Panc1 (cell line): ENCODE data around the gene FUT8. TPM values are rescaled to one million over a fixed set of nuclear protein-coding genes. Genes with fewer than 3 reads are reported as not detected.

ENCODE experiments used
- ATAC-seq: fragments of 200-7000 bp; cut with Tn5 transposase; 2 replicates; pipeline ENCODE4 v1.9.1; 2020; ENCODE audit warnings: mild to moderate bottlenecking, moderate library complexity
- BruUV-seq: library from RNA; stranded (reverse); fragments of 400-500 nt; replicated peaks from 2 replicates; lab custom pipeline; 2021; lab: Mats Ljungman, UMichigan
- CTCF ChIA-PET: fragments of 300-600 bp; sonication (Branson Sonifier 250); formaldehyde crosslinking; loops from one replicate; lab custom pipeline; 2022; ENCODE audit warnings: antibody characterized with exemption; lab: Charles Lee
- POLR2A ChIA-PET: fragments of 300-600 bp; sonication (Branson Sonifier 250); formaldehyde crosslinking; loops from one replicate; lab custom pipeline; 2022; ENCODE audit warnings: antibody characterized with exemption; lab: Charles Lee
- DNase-seq: peaks from one replicate; pipeline ENCODE4 v3.0.0-alpha.2; 2010; ENCODE audit warnings: low read depth, low spot score
- H3K27ac ChIP-seq: 2 replicates; pipeline ENCODE4 v1.5.1; 2011; ENCODE audit warnings: mild to moderate bottlenecking, low read length, inconsistent platforms
- H3K27me3 ChIP-seq: fragments of 200-500 bp; sonication (Bioruptor generic); 2 replicates; pipeline ENCODE4 v1.6.0; 2014; ENCODE audit warnings: low read length, inconsistent platforms; ENCODE audit not compliant: control insufficient read depth, insufficient read depth
- H3K36me3 ChIP-seq: fragments of 200-500 bp; sonication (Bioruptor generic); 2 replicates; pipeline ENCODE4 v1.5.1; 2014; ENCODE audit warnings: inconsistent platforms, mild to moderate bottlenecking, low read length, moderate library complexity; ENCODE audit not compliant: control insufficient read depth, insufficient read depth
- H3K4me1 ChIP-seq: 2 replicates; pipeline ENCODE4 v1.5.1; 2011; ENCODE audit warnings: inconsistent platforms, mild to moderate bottlenecking, low read length, moderate library complexity; ENCODE audit not compliant: control insufficient read depth, insufficient read depth
- H3K4me3 ChIP-seq, 2 experiments: 2 replicates each; pipeline ENCODE4 v1.5.1; 2011 to 2012; ENCODE audit warnings: low read depth in 2 of 2, low read length in 2 of 2, mild to moderate bottlenecking in 2 of 2, inconsistent platforms in 1 of 2, moderate library complexity in 1 of 2
- H3K9me3 ChIP-seq: fragments of 200-500 bp; sonication (Bioruptor generic); 2 replicates; pipeline ENCODE4 v1.5.1; 2014; ENCODE audit warnings: low read depth, mild to moderate bottlenecking, inconsistent platforms, low read length, moderate library complexity; ENCODE audit not compliant: control insufficient read depth, insufficient read depth
- CTCF ChIP-seq: fragments of 450-650 bp; IDR thresholded peaks from 2 replicates; pipeline ENCODE4 v1.5.1; 2017; ENCODE audit warnings: mild to moderate bottlenecking
- POLR2AphosphoS5 ChIP-seq: IDR thresholded peaks from 2 replicates; pipeline ENCODE4 v1.6.1; 2012; ENCODE audit warnings: mild to moderate bottlenecking, low read depth, low read length, moderate library complexity
- REST ChIP-seq, 2 experiments: IDR thresholded peaks; 2 replicates each; pipeline ENCODE4 v1.6.1; 2011 to 2012; ENCODE audit warnings: low read depth in 2 of 2, control low read depth in 1 of 2, low read length in 1 of 2, mild to moderate bottlenecking in 1 of 2, moderate library complexity in 1 of 2; ENCODE audit not compliant: insufficient read depth in 1 of 2
- SIN3A ChIP-seq: IDR thresholded peaks from 2 replicates; pipeline ENCODE4 v1.6.1; 2012; ENCODE audit warnings: low read depth, mild to moderate bottlenecking, low read length, moderate library complexity, borderline replicate concordance; ENCODE audit not compliant: insufficient read depth
- TCF7L2 ChIP-seq: IDR thresholded peaks from 2 replicates; pipeline ENCODE4 v1.6.1; 2011; ENCODE audit warnings: mild to moderate bottlenecking, low read depth, low read length, inconsistent platforms
- in situ Hi-C: cut with HindIII; loops from 2 replicates; pipeline ENCODE4 v1.10.0; 2016; ENCODE audit warnings: low sequenced_read_pairs, low pct_unique_long_range_greater_than_20kb
- intact Hi-C: fragments of 100-400 bp; cut with micrococcal nuclease; formaldehyde crosslinking; loops from one replicate; pipeline ENCODE4 v1.10.0; 2022; ENCODE audit not compliant: unreplicated experiment
- total RNA-seq: library from RNA; stranded (reverse); gene quantifications from one replicate; pipeline ENCODE4 v1.2.1, GENCODE V29; 2021; ENCODE audit not compliant: unreplicated experiment

FUT8 gene
- total RNA-seq, 1 experiment from 2014 or later, result 31.4 TPM

- ChIA-PET CTCF (no interaction called here), POLR2A (no interaction called here)
- intact Hi-C loops, result no loop called here
- no peaks in the 10 kb centered on the region for H3K27me3 ChIP-seq
- no TSS peak for BruUV-seq
- H3K4me1 ChIP-seq, result no peaks in the 10 kb centered on the region
- DNase-seq (no peak), ATAC-seq (no peak)
- no peak for TF ChIP-seq CTCF
- no peak for TF ChIP-seq POLR2AphosphoS5
- TF ChIP-seq SIN3A, result no peak
- TF ChIP-seq REST (IDR thresholded peaks at IDR 0.05; ENCODE audit: insufficient read depth in 1 of 2, low read depth in 2 of 2, low read length in 1 of 2), result no peak
- TF ChIP-seq TCF7L2, result no peak
- no peaks in the 10 kb centered on the region for H3K36me3 ChIP-seq
- H3K4me3 ChIP-seq, result no peak overlapping the region
- no peak overlapping the region for H3K27ac ChIP-seq
- in situ Hi-C loops, result no loop called here
- no peaks in the 10 kb centered on the region for H3K9me3 ChIP-seq
Observed at GRCh38 chr14:65676361-65677014, 264.0 kb downstream of the FUT8 start.

- POLR2A ChIA-PET, result no interaction called here
- Histone ChIP-seq H3K9me3 (no peaks in the 10 kb centered on the region), H3K27me3 (no peaks in the 10 kb centered on the region), H3K27ac (no peak overlapping the region), H3K36me3 (no peaks in the 10 kb centered on the region), H3K4me1 (no peaks in the 10 kb centered on the region), H3K4me3 (no peak overlapping the region)
- ATAC-seq, result no peak
- BruUV-seq, result no TSS peak
- CTCF ChIA-PET, result no interaction called here
- intact Hi-C loops (no loop called here), in situ Hi-C loops (no loop called here)
- DNase-seq, result no peak
- TF ChIP-seq REST (IDR thresholded peaks at IDR 0.05; ENCODE audit: insufficient read depth in 1 of 2, low read depth in 2 of 2, low read length in 1 of 2), result no peak
Observed at GRCh38 chr14:65685572-65685971, 273.0 kb downstream of the FUT8 start.
